GM21367 (cell line): ENCODE measurements around the gene GPS1.
A peak's percentile ranks its signal among the peaks of the same experiment; 100 is the strongest.
"Not testable (repeated sequence)": the region's sequence is repeated elsewhere in the genome, so short reads cannot be mapped to it uniquely, and the experiment has no call there.

Source experiments
- ATAC-seq: cut with Tn5 transposase; IDR thresholded peaks from one replicate; pipeline ENCODE4 v1.9.1; 2021; ENCODE audit not compliant: unreplicated experiment

GPS1 gene

DNA sequence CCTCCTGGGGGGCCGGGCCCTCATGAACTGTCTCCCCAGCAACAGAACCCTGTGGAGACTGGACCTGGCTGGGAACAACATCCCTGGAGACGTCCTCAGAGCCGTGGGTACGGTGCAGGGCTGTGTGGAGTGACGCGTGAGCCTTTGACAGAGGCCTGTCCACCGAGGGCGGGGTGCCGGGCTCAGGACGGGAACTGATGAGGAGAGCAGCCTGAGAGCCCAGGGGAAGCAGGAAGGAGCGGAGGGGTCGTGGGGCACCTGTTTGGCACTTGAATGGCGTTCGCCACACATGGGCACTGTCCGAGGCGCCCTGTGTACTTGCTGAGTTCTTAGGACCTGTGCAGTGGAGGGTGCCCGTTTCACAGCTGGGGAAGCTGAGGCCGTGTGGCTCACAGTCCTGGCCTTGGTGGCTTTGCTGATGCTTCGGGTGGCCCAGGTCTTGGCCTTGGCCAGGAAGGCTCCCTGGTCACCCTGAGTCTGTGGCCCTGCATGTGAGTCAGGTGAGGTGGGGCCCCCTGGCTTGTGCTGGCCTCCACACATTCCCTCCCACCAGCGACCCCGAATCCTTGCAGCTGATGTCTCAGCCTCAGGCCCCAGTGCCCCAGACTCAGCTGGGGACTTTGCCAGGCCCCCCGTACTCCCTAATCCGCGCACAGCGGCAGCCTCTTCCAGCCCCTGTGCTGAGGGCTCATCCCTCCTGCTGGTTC, 26.1 kb upstream of the GPS1 start:
- no peak for ATAC-seq

DNA sequence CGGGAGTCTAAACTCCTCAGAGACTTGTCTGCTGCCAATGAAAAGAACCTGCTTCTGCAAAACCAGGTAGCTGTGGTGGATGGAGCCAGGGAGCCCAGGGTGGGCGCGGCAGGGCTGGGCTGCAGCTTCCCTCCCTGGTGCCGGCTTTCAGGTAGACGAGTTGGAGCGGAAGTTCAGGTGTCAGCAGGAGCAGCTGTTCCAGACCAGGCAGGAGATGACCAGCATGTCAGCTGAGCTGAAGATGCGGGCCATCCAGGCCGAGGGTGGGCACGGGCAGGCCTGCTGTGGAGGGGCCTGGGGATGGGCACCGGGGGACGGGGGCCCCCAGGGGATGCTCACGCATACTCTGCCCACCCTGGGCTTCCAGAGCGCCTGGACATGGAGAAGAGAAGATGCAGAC, 23.5 kb upstream of the GPS1 start:
- ATAC-seq, result no peak

DNA sequence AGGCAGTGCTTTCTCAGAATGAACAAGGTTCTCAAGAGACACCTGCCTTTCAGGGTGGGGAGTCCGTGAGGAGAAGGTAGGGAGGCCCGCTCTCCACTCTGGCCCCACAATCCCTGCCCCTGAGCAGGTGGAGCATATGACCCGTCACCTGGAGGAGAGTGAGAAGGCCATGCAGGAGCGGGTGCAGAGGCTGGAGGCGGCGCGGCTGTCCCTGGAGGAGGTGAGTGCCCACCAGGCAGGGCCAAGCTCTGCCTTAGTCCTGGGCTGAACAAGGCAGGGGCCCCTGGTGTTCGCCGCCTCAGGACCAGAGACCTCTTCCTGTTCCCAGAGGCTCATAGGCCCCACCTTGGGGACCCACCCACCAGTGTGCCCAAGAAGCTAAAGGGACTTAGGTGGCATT, 22.7 kb upstream of the GPS1 start:
- no peak for ATAC-seq

DNA sequence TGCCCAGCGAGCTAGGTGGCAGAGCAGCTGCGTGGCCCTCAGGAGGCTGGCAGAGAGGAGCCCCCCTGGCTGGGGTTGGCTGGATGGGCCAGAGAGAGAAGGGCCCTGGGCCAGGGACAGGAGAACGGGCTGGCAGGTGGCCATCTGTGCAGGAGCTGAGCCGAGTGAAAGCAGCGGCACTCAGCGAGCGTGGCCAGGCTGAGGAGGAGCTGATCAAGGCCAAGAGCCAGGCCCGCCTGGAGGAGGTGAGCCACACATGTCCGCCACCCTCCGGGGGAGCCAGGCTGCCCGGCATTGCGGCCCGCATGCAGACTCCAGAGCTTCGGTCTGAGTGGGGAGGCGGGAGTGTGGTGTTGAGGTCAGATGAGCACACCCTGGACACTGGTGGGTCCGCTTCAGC, 22.3 kb upstream of the GPS1 start:
- ATAC-seq, result no peak

DNA sequence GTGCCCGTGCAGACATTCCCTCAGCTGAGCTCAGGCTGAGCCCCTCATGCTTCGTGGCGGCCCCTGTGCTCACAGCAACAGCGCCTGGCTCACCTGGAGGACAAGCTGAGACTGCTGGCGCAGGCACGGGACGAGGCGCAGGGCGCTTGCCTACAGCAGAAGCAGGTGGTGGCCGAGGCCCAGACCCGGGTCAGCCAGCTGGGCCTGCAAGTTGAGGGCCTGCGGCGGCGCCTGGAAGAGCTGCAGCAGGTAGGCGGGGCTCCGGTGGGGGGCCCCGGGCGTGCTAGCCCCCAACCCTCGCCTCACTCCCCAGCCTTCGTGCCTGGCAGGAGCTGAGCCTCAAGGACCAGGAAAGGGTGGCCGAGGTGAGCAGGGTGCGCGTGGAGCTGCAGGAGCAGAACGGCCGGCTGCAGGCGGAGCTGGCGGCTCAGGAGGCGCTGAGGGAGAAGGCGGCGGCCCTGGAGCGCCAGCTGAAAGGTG, 21.7 kb upstream of the GPS1 start:
- ATAC-seq, result no peak

DNA sequence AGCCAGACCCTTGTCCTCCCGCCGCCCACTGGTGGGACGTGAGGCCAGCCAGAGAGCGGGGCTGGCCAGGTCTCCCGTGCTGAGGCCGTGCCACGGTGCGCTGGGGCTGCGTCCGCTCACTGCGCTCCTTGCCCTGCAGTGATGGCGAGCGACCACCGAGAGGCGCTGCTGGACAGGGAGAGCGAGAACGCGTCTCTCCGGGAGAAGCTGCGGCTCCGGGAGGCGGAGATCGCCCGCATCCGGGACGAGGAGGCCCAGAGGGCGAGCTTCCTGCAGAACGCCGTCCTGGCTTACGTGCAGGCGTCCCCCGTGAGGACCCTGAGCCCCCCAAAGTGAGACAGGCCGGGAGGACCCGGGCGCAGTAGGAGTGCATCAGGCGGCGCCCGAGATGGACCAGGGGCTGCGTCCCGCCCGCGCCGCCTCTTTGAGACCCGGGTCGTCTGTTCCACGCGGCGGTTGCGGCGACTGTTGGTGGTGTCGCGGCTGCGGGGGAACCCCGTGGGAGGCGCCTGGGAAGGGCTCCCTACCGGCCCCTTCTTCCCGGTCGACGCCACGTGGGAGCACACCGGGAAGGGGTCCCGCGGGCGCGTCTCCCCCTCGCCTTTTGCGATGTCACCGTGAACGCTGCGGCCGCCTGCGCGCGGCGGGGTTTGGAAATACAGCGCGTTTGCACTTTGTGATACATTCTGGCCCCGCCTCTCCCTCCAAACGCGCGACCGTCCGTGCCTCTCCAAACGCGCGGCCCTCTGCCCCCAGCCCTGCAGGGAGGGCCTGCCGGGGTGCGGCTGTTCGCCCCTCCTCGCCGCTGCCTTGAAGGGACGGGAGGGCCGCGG, 21.0 kb upstream of the GPS1 start:
- no peak for ATAC-seq

DNA sequence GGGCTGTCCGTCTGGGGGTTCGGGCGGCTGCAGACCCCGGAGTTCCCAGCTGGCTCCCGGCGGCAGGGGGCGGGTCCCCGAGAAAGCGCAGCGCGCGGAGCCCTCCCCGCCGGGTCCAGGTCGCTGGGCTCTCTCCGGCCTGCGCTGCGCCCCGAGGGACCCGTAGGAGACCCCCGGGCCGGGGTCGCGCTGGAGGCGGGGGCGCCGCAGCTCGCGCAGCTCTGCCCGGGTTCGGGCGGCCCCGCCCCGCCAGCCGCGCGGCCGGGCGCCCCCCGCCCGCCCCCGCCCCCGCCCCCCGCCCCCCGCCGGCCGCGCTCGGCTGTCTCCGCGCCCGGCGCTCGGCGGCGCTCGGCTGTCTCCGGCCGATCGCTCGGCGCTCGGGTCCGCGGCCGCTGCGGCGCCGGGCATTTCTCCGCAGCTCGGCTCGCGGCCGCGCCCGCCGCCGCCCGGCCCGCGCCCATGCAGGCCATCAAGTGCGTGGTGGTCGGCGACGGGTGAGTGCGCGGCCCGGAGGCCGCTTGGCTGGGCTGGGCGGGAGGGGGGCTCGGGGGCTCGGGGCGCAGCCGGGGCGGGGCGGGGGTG, 20.3 kb upstream of the GPS1 start, which contains the start of gene RAC3:
Gene RAC3, plus strand, starts transcription at position 376 of the 582 bp plus-strand sequence. Its CDS starts 84 bp downstream, at position 460.
- no peak for ATAC-seq

DNA sequence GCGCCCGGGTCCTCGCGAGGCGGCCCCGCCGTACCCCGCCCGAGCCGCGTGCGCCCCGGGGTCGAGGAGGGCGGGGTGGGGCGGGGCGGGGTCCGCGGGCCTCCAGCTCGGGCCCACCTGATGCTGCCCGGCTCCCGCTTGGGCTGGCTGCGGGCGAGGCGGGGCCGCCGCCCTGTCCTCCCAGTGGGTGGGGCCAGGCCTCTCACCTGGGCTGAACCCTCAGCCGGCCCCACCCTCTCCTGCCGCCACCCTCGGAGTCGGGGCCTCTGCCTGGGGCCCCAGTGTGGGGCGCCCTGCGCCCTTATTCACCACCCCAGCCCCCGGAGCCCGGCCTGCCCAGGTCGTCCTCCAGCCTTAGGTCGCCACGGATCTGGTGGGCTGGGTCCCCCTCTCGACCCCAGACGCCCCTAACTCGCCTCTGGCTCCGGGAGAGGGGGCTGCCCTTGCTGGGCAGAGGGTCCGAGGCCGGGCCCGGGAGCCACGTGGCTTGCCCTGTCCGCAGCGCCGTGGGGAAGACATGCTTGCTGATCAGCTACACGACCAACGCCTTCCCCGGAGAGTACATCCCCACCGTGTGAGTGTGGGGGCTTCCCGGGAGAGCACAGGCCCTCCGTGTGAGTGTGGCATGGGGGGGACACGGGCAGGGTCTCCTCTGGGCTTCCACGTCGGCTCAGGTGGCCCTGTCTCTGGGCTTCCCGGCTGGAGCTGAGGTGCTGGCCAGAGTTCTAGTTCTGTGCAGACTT, 19.6 kb upstream of the GPS1 start:
- ATAC-seq, result no peak

DNA sequence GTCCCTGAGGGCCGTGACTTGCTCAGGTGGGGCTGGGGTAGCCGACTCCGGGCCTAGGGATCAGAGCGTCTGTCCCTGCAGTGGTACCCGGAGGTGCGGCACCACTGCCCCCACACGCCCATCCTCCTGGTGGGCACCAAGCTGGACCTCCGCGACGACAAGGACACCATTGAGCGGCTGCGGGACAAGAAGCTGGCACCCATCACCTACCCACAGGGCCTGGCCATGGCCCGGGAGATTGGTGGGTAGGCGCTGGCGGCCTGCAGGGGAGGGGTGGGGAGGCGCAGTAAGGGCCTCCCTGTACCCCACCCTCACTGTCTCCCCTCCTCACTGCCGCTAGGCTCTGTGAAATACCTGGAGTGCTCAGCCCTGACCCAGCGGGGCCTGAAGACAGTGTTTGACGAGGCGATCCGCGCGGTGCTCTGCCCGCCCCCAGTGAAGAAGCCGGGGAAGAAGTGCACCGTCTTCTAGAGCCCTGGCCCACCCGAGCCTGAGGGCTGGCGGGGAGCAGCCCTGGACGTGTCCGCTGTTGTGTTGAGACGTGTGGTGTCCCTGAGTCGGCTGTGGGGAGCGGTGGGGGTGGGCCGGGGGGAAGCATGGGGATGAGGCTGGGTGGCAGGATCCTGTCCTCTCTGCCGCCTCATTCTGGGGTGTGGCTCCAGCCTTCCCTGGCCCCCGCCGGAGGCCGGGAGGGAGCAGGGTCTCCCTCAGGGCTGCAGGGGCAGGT, 18.2 kb upstream of the GPS1 start:
- no peak for ATAC-seq

DNA sequence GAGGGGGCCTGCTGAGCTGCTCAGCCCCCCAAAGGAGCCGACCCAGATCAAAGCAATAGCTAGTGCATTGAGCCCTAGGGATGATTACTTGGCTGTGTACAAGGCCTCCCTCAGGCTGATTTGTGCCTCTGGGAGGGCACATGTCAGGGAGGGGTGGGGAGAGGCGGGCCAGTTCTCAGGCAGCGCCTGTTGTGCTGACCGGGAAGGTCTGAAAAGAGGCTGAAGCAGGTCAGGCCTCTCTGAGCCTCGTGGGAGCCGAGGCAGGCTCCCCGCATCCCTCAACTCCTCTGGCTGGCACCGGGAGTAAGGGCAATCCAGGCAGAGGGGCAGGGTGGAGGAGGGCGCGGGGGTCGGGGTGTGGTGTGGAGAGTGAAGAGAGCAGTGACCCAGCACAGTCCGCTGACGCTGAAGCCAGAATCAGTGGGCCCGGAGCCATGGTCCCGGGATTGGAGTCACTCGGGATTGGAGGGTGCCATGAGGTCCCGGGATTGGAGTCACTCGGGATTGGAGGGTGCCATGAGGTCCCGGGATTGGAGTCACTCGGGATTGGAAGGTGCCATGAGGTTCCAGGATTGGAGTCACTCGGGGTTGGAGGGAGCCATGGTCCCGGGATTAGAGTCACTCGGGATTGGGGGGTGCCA, 17.2 kb upstream of the GPS1 start:
- ATAC-seq, result no peak

DNA sequence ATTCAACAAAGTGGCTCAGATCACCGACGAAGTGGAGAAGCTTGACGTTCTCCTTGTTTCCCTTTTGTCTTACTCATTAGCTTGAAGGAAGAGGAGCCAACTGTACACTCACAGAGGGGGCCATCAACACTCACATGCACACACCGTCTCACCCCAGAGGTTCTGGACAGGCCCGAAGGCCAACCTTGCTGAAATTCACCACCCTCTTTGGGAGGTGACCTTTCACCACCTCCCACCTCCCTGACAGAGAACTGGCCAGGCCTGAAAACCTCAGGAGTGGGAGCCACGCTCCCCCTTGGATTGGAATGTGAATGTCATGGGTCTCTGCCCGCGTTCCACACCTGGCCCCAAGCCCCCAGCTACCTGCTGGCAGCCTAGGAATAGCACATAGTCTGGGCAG, 16.2 kb upstream of the GPS1 start:
- ATAC-seq, result no peak

DNA sequence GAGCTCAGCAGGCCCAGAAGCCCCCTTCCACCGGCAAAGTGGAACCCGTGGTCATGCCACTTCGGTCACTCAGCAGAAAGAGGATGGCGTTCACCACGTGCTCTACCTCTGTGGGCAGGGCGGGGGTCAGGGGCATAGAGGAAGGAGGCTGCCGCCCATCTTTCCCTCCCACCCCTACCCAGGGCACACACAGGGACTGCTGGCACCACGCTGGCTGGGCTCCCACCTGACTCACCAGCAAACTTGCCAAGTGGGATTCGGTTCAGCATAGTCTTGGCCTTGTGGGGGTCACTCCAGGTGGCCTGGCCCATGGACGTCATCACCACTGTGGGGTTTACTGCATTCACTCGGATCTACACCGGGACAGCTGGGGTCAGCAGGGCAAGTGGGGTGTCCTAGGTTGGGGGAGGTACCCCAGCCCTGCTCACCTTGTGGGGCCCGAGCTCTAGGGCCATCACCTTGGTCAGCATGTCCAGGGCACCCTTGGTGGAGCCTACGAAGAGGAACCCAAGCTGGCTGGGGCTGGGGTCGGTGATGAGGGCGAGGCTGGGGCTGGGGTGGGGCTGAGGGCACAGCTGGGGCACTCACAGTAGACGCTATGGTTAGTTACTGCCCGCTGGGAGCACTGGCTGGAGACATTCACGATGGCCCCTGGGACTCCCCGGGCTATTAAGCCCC, 15.6 kb upstream of the GPS1 start:
- ATAC-seq, result no peak

DNA sequence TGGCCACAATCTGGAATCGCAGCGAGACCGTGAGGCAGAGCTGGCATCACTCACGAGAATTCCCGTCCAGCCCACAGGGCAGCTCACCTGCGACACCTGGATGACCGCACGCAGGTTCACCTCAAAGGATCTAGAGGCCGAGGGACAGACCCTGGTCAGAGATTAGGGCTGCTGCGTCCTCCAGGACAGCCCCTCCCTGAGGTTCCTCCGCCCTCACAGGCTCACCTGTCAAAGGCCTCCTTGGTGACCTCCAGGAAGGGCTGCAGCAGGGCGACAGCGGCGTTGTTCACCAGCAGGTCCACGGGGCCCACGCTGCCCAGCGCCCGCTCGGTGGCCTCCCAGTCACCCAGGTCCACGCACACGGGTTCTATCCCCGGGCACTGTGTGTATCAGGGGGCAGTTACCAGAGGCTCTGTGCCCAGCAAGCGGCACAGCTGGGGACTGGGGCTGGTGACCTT, 15.0 kb upstream of the GPS1 start:
- ATAC-seq, result no peak

DNA sequence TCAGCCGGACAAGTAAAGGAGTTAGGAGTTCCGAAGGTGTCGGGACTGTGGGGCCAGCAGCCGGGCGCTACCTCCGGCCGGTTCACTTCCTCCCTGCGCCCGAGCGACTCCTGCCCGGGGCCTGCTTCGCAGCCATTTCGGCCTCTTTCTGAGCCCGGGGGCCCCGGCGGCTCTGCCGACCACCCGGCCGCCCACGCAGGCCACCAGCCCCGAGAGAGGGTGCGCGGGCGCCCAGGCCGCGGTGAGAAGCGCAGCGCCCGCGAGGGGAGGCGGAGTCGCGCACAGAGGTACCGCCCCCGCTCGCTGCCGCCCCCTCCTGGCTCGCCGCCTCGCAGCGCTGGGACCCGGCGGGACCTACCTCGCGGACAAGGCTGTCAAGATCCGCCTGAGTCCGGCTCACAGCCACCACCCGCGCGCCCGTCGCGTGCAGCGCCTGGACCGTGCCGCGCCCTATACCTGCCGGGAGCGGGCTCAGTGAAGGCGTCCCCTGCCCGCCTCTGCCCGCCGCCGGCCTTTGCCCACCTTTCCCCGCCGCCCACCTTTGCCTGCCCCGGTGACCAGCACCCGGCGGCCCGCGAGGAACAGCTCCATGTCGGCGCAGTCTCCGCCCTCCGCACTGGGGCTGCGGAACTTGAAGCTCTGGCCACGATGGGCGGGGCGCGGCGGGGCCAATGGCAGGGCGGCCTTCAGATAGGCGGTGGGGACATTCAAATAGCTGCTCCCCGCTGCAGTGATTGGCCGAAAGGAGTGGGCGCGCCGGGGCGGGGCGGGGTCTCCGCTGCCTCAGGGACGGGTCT, 14.4 kb upstream of the GPS1 start, which contains the start of gene DCXR:
Gene DCXR, minus strand, starts transcription at position 606 of the 797 bp plus-strand sequence. Its CDS starts 15 bp downstream, at position 591.
- peak; percentile 83 for ATAC-seq

DNA sequence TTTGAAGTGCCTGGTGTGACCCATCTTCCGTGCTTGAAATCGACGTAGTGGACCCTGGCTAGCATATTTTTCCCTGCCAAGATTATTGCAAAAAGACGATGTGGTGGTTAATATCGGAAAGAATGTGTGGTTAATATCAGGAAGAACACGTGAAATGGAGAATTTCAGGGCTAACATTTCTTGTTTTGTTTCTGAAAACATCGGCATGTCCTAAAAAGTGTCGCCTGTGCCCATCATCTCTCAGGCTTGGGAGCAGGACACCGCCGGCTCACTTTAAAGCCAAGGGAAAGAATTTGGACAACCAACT, 13.9 kb upstream of the GPS1 start:
- ATAC-seq, result no peak

DNA sequence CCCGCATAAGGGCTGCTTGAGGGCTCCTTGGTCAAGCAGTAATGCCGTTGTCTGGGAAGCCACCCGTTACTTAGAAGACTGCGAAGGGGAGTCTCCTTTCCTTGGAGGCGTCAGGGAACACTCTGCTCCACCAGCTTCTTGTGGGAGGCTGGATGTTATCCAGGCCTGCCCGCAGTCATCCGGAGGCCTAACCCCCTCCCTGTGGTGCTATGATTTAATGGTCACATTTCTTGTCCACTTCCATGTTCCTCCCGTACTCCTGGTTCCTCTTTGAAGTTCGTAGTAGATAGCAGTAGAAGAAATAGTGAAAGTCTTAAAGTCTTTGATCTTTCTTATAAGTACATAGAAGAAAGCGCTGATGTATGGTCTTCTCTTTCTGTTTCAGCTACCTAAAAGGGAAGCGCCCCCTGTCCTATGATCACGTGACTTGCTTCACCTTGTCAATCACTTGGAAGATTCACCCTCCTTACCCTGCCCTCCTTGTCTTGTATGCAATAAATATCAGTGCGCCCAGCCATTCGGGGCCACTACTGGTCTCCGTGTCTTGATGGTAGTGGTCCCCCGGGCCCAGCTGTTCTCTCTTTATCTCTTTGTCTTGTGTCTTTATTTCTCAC, 12.8 kb upstream of the GPS1 start:
- ATAC-seq, result not testable (repeated sequence)

DNA sequence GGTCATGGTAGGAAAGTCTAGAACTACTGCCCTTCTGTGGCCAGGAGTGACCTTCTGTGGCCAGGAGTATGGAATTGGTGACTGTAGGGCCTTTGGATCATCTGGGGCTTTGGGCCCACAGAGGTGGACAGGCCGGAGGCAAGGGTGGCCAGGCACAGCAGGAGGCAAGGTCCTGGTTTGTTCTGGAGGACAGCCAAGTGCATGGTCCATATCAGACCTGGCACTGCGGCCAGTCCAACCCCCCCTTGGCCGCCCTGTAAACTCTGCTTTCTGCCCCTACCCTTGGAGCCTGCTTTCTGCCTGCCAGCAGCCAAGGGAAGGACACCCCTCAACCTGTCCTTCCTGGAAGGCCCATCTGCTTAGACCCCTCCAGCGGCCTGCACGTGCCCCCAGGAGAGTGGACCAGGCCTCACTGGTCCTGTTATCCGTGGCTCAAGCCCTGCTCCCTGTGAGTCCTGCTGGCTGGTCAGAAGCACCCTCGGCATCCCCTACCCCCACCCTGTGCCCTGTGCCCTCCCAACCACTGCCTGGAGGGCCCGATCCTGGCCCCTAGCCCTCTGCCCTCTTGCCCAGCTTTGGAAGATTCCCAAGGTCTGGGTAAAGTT, 11.9 kb upstream of the GPS1 start:
- no peak for ATAC-seq
